ENCODE results near the gene ZG16B.

Gene ZG16B, protein sequence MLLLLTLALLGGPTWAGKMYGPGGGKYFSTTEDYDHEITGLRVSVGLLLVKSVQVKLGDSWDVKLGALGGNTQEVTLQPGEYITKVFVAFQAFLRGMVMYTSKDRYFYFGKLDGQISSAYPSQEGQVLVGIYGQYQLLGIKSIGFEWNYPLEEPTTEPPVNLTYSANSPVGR

DNA sequence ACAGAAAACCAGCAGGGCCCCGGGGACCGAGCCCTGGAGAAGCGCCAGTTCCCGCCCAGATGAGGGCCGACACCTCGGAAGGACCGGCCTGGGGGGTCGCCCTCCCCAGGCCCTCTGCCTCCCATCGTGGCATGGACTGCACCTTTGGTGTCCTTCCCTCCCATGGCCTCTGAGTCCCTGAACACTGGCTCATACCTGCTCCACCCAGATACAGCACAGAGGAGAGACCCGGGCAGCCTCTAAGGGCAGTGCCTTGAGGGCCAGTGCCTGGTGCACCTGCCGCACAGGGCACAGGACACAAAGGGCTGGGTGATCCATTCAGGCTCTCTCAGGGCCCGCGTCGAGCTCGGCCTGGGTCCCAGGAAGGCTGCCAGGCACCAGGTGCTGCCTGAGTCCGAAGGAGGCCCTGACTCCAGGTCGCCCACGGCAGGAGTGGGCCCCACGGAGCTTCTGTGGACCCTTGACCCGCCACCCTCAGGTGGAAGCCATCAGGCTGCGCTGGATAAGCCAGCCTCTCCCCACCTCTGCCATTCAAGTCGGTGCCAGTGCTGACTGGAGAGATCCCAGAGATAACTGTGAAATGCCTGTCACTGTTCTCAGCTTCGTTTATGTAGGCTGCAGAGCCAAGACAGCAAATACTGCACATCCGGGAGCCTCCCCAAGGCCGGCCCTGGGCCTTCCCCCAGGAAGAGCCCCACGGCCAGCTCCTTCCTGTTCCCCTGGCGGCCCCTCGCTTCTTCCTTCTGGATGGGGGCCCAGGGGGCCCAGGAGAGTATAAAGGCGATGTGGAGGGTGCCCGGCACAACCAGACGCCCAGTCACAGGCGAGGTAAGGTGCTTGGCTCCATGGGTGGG is at the start of gene ZG16B:
Gene ZG16B, plus strand, starts transcription at position 803 of the 854 bp plus-strand sequence. CDS start 139 bp downstream, outside the sequence.
- no peak for DNase-seq (ENCODE audit: low spot score)

DNA sequence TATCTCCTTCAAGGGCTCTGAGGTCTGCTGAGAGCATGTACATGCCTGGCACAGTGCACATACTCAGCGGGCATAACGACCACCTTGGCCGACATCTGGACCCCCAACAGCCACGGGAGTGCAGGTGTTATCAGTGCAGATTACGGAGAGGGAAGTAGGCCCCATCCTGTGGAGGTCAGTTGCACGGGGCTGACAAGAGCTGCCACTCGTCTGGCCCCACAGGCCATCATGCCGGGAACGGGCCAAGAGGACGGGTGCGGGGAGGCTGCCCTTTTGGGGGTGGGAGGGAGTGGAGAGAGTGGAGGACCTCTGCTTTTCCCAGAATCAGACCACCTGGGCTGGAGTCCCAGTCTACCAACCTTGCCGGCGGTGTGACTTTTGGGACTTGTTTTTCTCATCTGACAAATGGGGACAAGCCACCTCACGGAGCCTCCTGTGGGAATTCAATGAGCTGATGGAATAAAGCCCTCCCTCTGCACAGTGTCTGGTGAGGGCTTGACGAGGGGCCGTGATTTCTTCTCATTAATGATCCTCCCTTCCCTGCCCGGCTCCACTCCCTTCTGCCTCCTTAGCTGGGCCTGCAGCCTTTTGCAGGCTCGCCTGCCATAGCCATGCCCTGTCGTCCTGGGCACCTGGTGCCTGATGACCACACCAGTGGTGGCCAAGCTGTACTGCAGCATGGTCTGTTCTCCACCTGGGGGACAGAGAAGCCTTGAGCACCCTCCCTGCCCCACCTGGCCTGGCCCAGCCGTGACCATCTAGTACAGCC is 47.3 kb upstream of the ZG16B start:
- DNase-seq (ENCODE audit: low spot score), result no peak

GRCh38 chr16:2783581-2784357 is 46.3 kb upstream of the ZG16B start:
- DNase-seq (ENCODE audit: low spot score), result no peak

DNA sequence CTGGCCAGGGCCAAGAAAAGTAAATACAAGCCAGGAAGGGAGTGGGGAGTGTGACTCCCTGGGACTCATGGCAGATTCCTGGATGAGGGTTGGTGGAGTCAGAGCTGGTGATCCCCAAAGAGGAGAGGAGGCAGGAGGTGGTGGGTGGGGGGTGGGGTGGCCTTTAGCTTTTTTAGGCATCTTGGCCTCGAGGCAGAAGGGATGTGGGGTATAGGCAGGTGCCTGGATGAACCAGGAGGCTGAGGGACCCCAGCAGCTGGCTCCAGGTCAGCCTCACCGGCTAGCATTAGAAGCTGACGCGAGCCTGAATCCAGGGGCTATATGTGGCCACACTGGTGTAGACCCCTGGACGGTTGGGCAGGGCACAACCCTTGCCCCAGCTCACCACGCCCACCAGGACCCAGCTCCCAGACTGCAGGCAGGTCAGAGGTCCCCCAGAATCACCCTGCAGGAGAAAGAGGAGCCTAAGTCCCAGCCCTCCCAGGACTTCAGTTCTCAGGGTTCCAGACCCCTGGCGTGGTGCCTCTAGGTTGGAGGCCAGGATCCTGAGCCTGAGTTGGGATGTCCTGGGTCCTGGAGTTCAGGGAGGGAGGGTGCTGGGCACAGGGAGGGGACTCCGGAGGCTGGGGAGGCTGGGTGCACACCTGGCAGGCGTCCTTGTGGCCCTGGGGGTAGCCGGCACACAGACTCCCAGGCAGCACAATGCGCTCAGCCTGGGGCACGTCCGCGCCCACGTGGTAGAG is 45.6 kb upstream of the ZG16B start:
- DNase-seq (ENCODE audit: low spot score), result no peak

DNA sequence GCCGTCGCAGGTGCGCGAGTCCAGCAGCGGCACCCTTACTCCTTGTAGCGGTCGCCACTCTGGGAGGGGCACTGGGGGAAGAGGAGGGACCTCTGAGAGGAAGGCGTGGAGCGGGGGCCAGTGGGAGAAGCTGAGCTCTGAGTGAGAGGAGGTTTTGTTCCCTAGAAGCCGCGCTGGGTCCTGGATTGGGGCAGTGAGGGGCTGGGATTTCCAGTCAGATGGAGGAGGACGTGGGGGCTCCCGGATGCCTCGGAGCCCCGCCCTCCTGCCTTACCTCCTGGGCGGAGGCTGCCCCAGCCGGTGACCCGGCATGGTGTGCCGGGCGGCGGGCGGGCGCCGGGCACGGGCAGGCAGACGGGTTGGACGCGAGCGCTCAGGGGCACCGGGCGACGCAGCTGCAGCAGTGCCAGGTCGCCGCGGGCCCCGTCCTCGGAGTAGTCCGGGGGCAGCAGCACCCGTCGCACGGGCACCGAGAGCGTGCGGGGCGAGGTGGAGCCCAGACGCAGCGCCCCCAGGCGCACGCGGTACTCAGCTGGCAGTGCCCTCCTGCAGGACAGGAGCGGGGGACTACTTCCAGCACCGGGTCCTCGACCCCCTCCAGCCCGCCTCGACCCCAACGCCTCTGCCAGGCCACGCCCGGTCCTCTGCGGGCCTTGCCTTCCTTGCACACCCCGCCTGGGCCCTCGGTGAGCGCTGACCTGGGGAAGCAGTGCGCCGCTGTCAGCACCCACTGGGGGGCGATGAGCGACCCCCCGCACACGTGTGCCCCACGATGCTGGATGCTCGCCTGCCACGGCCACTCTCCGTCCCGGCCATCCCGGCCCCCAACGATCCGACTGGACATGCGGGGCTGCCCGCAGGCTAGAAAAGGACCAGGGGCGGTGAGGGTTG is 44.8 kb upstream of the ZG16B start:
- DNase-seq (ENCODE audit: low spot score), result no peak

DNA sequence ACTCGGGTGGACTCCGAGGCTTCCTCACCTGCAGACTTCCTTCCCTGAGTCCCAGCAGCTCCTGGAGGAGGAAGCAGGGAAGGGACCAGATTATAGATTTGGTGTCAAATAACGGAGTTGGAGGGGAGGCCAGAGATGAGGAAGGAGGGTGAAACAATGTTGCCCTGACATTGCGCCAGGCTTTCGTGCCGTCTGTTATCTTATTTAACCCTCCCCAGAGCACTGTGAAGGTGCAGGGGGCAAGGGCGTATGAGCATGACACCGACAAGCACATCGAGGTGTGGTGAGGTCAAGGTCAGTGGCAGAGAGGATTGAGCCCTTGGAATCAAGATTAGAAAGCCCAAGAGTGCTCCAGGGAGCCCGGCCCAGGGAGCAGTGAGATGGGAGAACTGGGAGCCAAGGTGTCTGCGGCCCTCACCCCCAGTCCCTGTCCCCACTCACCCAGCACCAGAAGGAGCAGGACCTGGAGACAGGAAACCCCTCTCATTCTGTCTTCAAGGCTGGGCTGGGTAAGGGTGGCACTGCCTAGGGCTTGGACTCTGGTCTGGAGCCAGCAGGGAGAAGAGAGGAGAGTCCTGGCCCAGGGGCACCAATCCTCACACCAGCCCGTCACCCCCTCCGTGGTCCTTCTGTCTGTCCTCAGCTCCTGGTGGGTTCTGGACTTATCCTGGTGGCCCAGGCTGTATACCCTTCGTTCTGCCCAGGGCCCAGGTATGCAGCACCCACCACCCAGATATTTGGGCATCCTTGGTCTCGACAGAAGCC is 43.9 kb upstream of the ZG16B start:
- DNase-seq (ENCODE audit: low spot score), result no peak

DNA sequence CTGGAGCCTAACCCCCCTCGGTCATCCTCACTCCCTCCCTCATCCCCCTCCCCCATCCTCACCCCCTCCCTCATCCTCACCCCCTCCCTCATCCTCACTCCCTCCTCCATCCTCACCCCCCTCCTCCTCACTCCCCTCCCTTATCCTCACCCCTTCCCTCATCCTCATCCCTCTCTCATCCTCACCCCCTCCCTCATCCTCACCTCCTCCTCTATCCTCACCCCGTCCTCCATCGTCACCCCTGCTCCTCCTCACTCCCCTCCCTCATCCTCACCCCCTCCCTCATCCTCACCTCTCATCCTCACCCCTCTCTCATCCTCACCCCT is 43.3 kb upstream of the ZG16B start:
- no peak for DNase-seq (ENCODE audit: low spot score)

GRCh38 chr16:2787406-2787805 is 42.7 kb upstream of the ZG16B start, which contains the start of gene PRSS33:
Gene PRSS33 (minus strand): TSS chr16:2787560. CDS start chr16:2786547, 1,013 bp downstream.
- DNase-seq (ENCODE audit: low spot score), result peak; percentile 64

DNA sequence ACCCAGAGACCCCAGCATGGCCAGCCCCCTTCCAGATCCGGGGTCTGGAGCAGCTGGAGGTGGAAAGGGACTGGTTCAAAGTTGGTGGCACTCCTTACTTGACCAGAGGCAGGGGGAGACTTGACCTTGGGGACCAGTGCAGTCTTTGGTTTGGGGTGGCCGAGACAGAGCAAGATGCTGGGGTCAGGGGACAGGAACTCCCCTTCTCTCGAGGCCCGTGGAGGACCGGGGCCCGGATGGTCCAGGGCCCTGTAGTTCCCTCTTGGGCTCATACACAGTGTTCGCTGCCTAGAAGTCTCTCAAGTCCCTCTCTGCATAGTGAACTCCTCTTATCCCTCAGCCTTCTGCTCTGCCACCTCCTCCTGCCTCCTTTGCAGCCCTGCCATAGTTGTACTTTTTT is 42.1 kb upstream of the ZG16B start:
- DNase-seq (ENCODE audit: low spot score), result no peak

GRCh38 chr16:2790631-2791030 is 39.5 kb upstream of the ZG16B start:
- no peak for DNase-seq (ENCODE audit: low spot score)

GRCh38 chr16:2791174-2791573 is 38.9 kb upstream of the ZG16B start:
- DNase-seq (ENCODE audit: low spot score), result no peak

DNA sequence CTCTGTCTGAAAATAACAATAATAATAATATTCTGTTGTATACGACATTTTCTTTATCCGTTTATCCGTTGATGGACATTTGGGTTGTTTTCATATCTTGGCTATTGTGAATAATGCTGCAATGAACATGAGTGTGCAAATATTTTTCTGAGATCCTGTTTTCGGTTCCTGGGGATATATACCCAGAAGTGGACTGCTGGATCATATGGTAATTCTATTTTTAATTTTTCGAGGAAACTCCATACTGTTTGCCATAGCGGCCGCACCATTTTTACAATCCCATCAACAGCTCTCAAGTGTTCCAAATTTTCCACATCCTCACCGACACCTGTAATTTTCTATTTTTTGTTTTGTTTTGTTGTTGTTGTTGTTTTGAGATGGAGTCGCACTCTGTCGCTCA is 37.2 kb upstream of the ZG16B start:
- no peak for DNase-seq (ENCODE audit: low spot score)

GRCh38 chr16:2795395-2796143 is 34.5 kb upstream of the ZG16B start:
- DNase-seq (ENCODE audit: low spot score), result no peak

- DNase-seq (ENCODE audit: low spot score), result no peak
Measured at GRCh38 chr16:2798723-2799204, 31.3 kb upstream of the ZG16B start.

- no peak for DNase-seq (ENCODE audit: low spot score)
Measured at GRCh38 chr16:2799205-2799858, 30.8 kb upstream of the ZG16B start.

DNA sequence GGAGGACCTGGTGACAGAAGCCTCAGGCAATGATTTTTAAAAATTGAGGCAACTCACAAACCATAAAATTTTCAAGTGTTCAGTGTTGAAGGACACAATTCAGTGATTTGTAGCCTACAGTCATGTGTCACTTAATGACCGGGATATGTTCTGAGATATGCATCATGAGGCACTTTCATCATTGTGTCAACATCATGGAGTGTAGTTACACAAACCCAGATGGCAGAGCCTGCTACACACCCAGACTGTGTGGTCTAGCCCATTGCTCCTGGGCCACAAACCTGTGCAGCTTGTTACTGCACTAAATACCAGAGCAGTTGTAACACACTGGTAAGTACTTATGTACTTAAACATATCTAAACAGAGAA is 30.3 kb upstream of the ZG16B start:
- DNase-seq (ENCODE audit: low spot score), result no peak

DNA sequence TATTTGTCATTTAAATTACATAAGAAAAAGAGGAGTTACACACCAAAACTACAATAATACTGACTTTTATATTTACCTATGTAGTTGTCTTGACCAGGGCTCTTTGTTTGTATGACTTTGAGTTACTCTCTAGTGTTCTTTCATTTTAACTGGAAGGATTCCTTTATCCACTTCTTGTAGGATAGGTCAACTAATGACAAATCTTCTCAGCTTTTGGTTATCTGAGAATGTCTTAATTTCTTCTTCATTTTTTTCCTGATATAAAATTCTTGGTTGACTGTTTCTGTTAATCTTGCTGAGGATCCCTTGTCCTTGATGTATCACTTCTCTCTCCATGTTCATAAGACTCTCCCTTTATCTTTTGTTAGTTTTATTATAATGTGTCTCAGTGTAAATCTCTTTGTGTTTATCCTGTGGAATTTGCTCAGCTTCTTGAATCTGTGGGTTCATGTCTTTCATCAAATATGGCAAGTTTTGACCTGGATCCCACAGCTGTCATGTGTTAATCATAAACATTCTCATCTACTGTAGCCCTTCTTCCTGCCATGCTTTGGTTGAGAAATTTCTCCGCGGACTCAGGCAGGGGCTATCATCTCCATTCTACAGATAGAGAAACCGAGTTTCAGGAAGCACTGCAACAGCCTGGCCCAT is 26.4 kb upstream of the ZG16B start:
- no peak for DNase-seq (ENCODE audit: low spot score)

- no peak for DNase-seq (ENCODE audit: low spot score)
Measured at GRCh38 chr16:2804728-2805127, 25.4 kb upstream of the ZG16B start.

Data from COLO829 (cell line).